Effector memory CD4-positive, alpha-beta T cell (primary cell): ENCODE results near the gene GNA12.

Experiments used
- DNase-seq, 3 donors: peaks; one replicate each; pipeline ENCODE4 v3.0.0-alpha.2; 2020
- H3K27ac ChIP-seq: 2 replicates; pipeline ENCODE4 v1.7.0; 2013; ENCODE audit warnings: mild to moderate bottlenecking, low read length, moderate library complexity; ENCODE audit not compliant: insufficient read depth, poor library complexity, severe bottlenecking
- H3K27me3 ChIP-seq: replicated peaks from 2 replicates; pipeline ENCODE4 v1.7.0; 2013; ENCODE audit warnings: mild to moderate bottlenecking, low read length; ENCODE audit not compliant: insufficient read depth, control insufficient read depth, poor library complexity, severe bottlenecking
- H3K36me3 ChIP-seq: 2 replicates; pipeline ENCODE4 v1.7.0; 2013; ENCODE audit warnings: mild to moderate bottlenecking, low read length, moderate library complexity; ENCODE audit not compliant: control insufficient read depth, insufficient read depth
- H3K4me1 ChIP-seq: 2 replicates; pipeline ENCODE4 v1.7.0; 2013; ENCODE audit warnings: low read length, mild to moderate bottlenecking; ENCODE audit not compliant: control insufficient read depth, insufficient read depth, poor library complexity, severe bottlenecking
- H3K4me3 ChIP-seq: 2 replicates; pipeline ENCODE4 v1.7.0; 2013; ENCODE audit warnings: low read length, low read depth, mild to moderate bottlenecking; ENCODE audit not compliant: insufficient read depth, poor library complexity, severe bottlenecking
- H3K9me3 ChIP-seq: 2 replicates; pipeline ENCODE4 v1.7.0; 2013; ENCODE audit warnings: mild to moderate bottlenecking, low read length, moderate library complexity; ENCODE audit not compliant: control insufficient read depth

The GNA12 gene

DNA sequence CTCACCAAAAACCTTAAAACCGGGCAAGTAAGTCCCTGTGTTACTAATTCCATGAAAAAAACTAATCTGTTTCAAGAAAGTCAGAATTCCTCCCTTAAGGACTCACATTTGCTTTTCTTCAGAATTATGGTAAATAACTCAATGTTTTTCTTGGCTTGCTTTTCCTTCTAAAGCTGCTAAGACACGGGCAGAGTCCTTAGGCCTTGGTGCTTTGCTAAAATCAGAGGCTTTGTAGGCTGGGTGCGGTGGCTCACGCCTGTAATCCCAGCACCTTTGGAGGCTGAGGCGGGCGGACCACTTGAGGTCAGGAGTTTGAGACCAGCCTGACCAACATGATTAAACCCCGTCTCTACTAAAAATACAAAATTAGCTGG, 32.0 kb downstream of the GNA12 start:
- H3K36me3 ChIP-seq: no peaks in the 10 kb centered on the region
- no peaks in the 10 kb centered on the region for H3K4me1 ChIP-seq
- H3K27ac ChIP-seq: no peak overlapping the region
- DNase-seq: no peak
- no peaks in the 10 kb centered on the region for H3K27me3 ChIP-seq
- H3K9me3 ChIP-seq: no peaks in the 10 kb centered on the region
- no peak overlapping the region for H3K4me3 ChIP-seq

DNA sequence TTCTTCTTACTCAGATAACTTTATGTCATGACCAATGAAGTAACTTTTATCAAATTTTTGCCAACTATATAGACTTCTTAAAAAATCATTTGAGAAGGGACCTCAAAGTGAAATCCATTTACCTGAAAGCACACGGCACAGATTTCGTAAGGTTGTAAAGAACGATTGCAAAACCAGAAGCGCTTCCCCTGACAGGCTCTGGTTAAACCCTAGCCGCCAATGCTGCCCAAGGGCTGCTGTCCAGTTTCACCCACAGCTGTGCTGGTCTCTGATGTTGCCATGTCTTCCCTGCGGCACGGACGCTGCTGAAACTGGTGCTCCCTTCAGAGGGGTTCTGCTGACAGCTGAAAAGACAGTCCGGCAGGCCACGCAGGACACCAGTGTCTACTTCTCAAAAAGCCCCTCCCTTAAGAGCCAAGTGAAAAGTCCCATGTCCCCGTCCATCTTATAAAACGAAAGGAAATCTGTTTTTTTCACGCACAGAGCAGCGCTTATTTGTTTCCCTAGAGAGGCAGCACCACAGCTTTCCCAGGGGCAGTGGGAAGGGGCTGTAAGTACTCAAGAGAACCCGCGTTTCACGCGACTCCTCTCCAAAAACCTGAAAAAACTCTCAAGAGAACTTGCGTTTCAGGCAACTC, 32.5 kb downstream of the GNA12 start:
- DNase-seq: no peak
- no peak overlapping the region for H3K27ac ChIP-seq

DNA sequence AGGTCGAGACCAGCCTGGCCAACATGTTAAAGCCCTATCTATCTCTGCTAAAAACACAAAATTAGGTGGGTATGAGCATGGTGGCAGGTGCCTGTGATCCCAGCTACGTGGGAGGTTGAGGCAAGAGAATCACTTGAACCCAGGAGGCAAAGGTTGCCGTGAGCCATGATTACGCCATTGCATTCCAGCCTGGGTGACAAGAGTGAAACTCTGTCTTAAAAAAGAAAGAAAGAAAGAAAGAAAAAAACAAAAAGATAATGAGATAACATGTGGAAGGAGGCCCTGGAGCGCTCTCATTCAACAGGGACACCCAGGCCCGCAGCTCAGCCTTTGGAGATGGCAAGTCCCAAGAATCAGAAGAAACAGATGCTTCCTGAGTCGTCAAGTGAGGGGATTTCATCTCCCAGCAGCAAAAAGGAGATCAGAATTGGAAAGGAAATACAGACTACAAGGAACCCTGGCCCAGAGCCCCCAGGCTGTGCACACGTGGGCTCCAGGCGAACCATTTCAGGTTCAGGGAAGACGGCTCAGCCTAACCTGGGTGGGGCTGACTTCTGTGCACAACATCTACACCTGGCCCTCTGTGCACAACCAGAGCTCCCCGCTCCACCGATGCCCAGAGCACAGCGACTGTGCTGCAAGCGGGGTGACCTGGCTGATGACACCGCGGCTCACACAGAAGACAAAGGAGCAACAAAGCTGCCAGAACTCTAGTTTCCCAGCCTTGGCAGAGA, 33.3 kb downstream of the GNA12 start:
- H3K4me1 ChIP-seq: no peaks in the 10 kb centered on the region
- no peak for DNase-seq
- H3K9me3 ChIP-seq: no peaks in the 10 kb centered on the region
- H3K27ac ChIP-seq: no peak overlapping the region
- H3K27me3 ChIP-seq: no peaks in the 10 kb centered on the region
- H3K4me3 ChIP-seq: no peak overlapping the region
- no peaks in the 10 kb centered on the region for H3K36me3 ChIP-seq

More for the DNA sequence above, 32.5 kb downstream of the GNA12 start:
- no peaks in the 10 kb centered on the region for H3K36me3 ChIP-seq
- H3K27me3 ChIP-seq: no peaks in the 10 kb centered on the region
- H3K4me3 ChIP-seq: no peak overlapping the region
- no peaks in the 10 kb centered on the region for H3K9me3 ChIP-seq
- no peaks in the 10 kb centered on the region for H3K4me1 ChIP-seq

DNA sequence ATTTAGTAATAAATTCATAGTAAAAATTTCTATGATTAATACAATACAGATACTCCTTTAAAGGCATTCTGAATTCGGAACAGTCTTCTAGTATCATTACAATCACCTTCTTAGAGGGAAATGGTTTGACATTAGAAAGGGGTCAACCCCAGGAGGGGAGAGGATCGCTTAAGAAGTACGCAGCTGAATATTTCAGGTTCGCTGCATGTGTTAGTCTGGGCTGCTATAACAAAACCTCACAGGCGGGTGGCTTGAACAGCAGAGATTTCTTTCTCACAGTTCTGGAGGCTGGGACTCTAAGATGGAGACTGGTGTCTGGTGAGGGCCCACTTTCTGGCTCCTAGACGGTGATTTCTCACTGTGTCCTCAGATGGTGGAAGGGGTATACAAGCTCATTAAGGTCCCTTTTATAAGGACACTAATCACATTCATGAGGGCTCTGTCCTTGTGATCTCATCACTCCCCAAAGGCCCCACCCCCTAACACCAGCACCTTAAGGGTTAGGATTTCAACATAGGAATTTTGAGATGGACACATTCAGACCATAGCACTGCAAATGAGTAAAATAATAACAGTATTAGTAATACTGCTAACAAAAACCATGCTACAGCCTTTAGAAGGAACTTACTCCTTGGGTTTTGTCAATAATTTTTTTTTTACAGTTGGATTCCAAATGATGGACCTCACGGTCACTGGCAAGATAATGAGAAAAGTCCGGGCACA, 34.0 kb downstream of the GNA12 start:
- no peak overlapping the region for H3K27ac ChIP-seq
- no peaks in the 10 kb centered on the region for H3K9me3 ChIP-seq
- DNase-seq: no peak
- no peaks in the 10 kb centered on the region for H3K36me3 ChIP-seq
- H3K4me1 ChIP-seq: no peaks in the 10 kb centered on the region
- H3K4me3 ChIP-seq: no peak overlapping the region
- H3K27me3 ChIP-seq: no peaks in the 10 kb centered on the region

DNA sequence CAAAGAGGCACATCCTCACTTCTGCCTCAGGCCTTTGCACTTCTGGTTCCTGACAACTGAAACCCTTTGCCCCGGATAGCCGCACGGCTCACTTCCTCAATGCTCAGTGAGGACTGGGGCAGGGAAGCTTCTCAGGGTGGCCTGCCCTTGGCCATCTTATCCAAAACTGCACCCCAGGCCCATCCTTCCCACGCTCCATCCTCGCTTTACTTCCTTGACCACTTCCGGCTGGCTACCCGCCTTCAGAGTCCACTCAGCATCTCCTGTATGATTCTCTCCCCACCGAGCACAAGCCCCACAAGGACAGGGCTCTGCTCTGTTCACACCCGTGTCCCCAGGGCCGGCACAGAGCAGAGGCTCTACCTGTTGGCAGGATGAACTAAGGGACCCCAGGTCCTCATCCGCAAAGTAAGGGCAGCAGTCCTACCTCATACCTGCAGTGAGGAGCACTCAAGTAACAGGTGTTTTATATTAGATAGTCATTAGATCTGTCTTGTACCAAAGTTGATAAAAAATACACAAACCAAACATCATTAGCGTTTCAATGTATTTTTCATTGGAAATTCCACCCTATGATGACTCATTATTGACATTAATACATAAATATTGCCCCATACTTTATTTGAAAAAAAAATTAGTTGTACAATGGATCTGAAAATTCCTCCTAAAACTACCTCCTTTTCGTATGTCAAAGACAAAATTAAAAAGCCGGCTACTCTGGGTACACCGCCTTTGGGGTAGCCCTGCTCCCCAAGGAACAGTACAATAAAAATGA, 35.0 kb downstream of the GNA12 start:
- Histone ChIP-seq H3K27ac (no peak overlapping the region), H3K4me3 (no peak overlapping the region), H3K36me3 (no peaks in the 10 kb centered on the region), H3K9me3 (no peaks in the 10 kb centered on the region), H3K4me1 (no peaks in the 10 kb centered on the region), H3K27me3 (no peaks in the 10 kb centered on the region)
- DNase-seq: no peak

DNA sequence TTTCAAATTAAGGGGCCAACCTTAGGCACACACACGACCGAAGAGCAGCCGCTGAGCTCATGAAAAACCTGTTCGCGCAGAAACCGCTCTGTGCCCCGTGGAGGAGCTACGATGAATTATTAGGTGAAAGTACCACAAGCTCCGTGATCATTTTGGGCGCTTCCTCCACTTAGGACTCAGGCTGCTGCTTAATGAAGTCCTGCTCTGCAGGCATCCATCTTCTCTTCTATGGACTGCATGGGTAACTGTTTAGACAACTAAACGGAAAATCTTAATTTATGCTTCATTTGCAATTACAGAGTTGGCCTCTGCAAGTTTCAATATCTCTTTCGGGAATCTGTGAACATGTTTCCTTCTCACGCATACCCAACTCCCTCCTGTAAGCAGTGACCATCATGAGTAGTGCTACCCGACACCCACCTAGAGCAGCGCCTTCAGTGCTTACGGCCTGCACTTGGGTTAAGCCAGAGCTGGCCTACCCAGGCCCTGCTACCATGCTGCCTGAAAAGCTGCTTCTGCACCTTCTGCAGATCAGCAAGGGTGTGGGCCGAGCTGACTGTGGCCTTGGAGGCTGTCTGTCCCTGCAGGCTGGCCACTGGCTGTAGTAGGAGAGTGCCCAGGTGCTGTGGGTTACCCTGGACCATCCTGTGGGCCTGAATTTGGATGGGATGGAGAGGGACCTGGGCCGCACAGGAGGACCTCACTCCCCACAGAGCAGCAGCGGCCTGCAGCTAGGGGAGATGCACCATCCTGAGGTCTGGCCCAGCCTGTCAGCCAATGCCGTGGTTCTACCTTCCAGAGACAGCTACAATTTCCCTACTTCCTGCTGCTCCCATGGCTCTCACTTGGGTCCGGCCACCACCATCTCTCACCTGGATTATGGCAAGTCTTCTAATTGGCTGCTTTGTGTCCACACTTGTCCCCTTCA, 36.0 kb downstream of the GNA12 start:
- DNase-seq: no peak
- no peak overlapping the region for H3K27ac ChIP-seq
- H3K4me3 ChIP-seq: no peak overlapping the region
- H3K9me3 ChIP-seq: no peaks in the 10 kb centered on the region
- no peaks in the 10 kb centered on the region for H3K36me3 ChIP-seq
- no peaks in the 10 kb centered on the region for H3K4me1 ChIP-seq
- no peaks in the 10 kb centered on the region for H3K27me3 ChIP-seq

DNA sequence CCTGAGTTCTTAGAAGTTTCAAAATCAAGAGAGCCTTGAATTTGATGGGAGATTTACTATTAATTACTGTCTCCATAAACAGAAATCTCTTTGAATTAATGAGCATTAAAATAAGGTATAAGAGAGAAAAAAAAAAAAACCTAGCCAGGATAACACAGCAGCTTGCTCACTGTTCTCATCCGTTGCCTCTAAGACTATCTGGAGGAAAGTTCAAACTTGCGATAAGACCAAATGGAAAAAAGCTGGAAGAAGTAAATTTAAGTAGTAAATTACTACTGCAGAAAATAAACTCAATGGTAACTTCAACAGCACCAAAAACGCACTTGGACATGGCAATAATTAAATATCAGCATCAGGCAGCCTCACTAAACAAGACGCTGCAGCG, 36.7 kb downstream of the GNA12 start:
- Histone ChIP-seq H3K27me3 (no peaks in the 10 kb centered on the region), H3K36me3 (no peaks in the 10 kb centered on the region), H3K9me3 (no peaks in the 10 kb centered on the region), H3K4me3 (no peak overlapping the region), H3K4me1 (no peaks in the 10 kb centered on the region), H3K27ac (no peak overlapping the region)
- no peak for DNase-seq

DNA sequence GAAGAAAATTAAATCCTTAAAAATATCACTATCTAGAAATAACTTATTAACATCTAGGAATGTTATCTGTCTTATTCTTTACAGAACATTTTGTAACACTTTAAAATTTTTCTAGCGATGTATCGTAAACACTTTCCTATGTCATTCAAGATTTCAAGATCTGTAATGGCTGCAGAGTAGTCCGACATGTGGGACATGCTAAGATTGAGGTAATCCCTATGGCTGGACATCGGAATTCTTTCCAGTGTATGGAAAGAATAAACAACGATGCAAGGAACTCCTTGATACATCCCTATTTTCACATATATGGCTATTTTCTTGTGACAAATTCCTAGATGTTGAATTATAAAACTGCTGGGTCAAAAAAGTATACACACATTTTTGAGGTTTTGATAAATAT, 37.5 kb downstream of the GNA12 start:
- Histone ChIP-seq H3K27ac (no peak overlapping the region), H3K27me3 (no peaks in the 10 kb centered on the region), H3K36me3 (no peaks in the 10 kb centered on the region), H3K4me3 (no peak overlapping the region), H3K9me3 (no peaks in the 10 kb centered on the region), H3K4me1 (no peaks in the 10 kb centered on the region)
- no peak for DNase-seq

DNA sequence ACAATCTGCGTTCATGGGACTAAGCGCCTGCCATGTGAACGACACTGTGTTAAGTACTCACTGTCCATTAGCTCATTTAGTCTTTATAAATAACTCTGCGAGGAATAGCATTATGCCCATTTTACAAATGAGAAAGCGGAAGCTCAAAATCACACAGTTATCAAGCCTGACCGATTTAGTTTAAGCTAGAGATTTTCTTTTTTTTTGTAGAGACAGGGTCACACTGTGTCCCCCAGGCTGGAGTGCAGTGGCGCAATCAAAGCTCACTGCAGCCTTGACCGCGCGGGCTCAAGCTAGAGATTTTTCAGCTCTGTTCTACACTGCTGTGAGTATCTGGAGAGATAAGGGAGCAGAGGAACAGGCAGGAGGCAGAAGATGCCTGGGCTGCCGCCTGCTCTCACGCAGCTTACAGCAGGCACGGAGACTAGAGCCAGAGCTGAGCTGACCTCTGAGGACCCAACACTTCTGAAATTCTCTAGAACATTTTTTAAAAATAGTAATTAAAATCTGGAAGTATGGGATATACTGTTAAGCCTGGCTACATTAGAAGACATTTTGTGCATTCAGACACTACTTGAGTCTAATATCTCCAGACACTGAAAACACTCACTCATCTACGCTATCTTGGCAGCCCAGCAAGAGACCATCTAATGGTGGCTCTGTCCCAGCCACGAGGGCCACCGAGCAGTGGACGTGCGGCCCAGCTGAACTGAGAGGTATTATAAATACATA, 38.7 kb downstream of the GNA12 start:
- Histone ChIP-seq H3K9me3 (no peaks in the 10 kb centered on the region), H3K36me3 (no peaks in the 10 kb centered on the region), H3K4me3 (no peak overlapping the region), H3K27ac (no peak overlapping the region), H3K4me1 (no peaks in the 10 kb centered on the region), H3K27me3 (no peaks in the 10 kb centered on the region)
- no peak for DNase-seq
